ENCODE results near the gene TMEM183A.
"Not testable (repeated sequence)": the region's sequence is repeated elsewhere in the genome, so short reads cannot be mapped to it uniquely, and the experiment has no call there.

Gene TMEM183A

GRCh38 chr1:202987255-202987654 is 19.9 kb upstream of the TMEM183A start:
- no peak for DNase-seq (ENCODE audit: low read depth)

- no peak for DNase-seq (ENCODE audit: low read depth)
Observed at GRCh38 chr1:202987922-202988583, 19.1 kb upstream of the TMEM183A start.

- DNase-seq (ENCODE audit: low read depth): no peak
Observed at GRCh38 chr1:202989879-202990278, 17.3 kb upstream of the TMEM183A start.

GRCh38 chr1:202991112-202991511 is 16.1 kb upstream of the TMEM183A start:
- no peak for DNase-seq (ENCODE audit: low read depth)

GRCh38 chr1:202994756-202995155 is 12.4 kb upstream of the TMEM183A start:
- DNase-seq (ENCODE audit: low read depth): no peak

GRCh38 chr1:202998836-202999750 is 8.1 kb upstream of the TMEM183A start:
- peak; percentile 33 for DNase-seq (ENCODE audit: low read depth)

- DNase-seq (ENCODE audit: low read depth): no peak
Observed at GRCh38 chr1:203000217-203000944, 6.8 kb upstream of the TMEM183A start.

GRCh38 chr1:203001986-203002385 is 5.2 kb upstream of the TMEM183A start:
- DNase-seq (ENCODE audit: low read depth): no peak

GRCh38 chr1:203002951-203003350 is 4.2 kb upstream of the TMEM183A start:
- DNase-seq (ENCODE audit: low read depth): no peak

- DNase-seq (ENCODE audit: low read depth): not testable (repeated sequence)
Observed at GRCh38 chr1:203005395-203006142, 1.6 kb upstream of the TMEM183A start.

- no peak for DNase-seq (ENCODE audit: low read depth)
Observed at GRCh38 chr1:203009185-203009584, 2.0 kb downstream of the TMEM183A start.

- no peak for DNase-seq (ENCODE audit: low read depth)
Observed at GRCh38 chr1:203011582-203011981, 4.4 kb downstream of the TMEM183A start.

- no peak for DNase-seq (ENCODE audit: low read depth)
Observed at GRCh38 chr1:203017061-203017460, 9.9 kb downstream of the TMEM183A start.

GRCh38 chr1:203017692-203018091 is 10.5 kb downstream of the TMEM183A start:
- DNase-seq (ENCODE audit: low read depth): no peak

GRCh38 chr1:203022855-203023254 is 15.7 kb downstream of the TMEM183A start:
- not testable (repeated sequence) for DNase-seq (ENCODE audit: low read depth)

- DNase-seq (ENCODE audit: low read depth): no peak
Observed at GRCh38 chr1:203025686-203026030, 18.5 kb downstream of the TMEM183A start.

- DNase-seq (ENCODE audit: low read depth): peak; percentile 79
Observed at GRCh38 chr1:203026031-203026665, 19.0 kb downstream of the TMEM183A start, which contains the start of gene PPFIA4. Gene PPFIA4, plus strand, starts transcription at chr1:203026491. Its CDS starts 12,518 bp downstream, at chr1:203039009.

GRCh38 chr1:203026666-203027663 is 19.8 kb downstream of the TMEM183A start:
- DNase-seq (ENCODE audit: low read depth): no peak

GRCh38 chr1:203028067-203028783 is 21.1 kb downstream of the TMEM183A start:
- DNase-seq (ENCODE audit: low read depth): no peak
